Liver (tissue), 9 donors: ENCODE data around the gene CDKL5. TPM values are rescaled to one million over a fixed set of nuclear protein-coding genes. Genes with fewer than 3 reads are reported as not detected.

Source experiments
- DNase-seq: peaks from one replicate; pipeline ENCODE4 v3.0.0-alpha.2; 2017; ENCODE audit warnings: low spot score
- H3K27ac ChIP-seq, 2 donors: one replicate each; pipeline ENCODE4 v1.7.0; 2013; ENCODE audit warnings: inconsistent platforms in 2 of 2, low read length in 2 of 2, control low read depth in 1 of 2, low read depth in 1 of 2, mild to moderate bottlenecking in 1 of 2
- H3K27me3 ChIP-seq, 4 donors: one replicate each; pipeline versions ENCODE4 v1.6.1 to v1.7.0; 2013; ENCODE audit warnings: low read length in 3 of 4, inconsistent platforms in 1 of 4, mild to moderate bottlenecking in 1 of 4, moderate library complexity in 1 of 4; ENCODE audit not compliant: control insufficient read depth in 4 of 4, insufficient read depth in 4 of 4
- H3K36me3 ChIP-seq, 4 donors: one replicate each; pipeline versions ENCODE4 v1.6.1 to v1.7.0; 2013; ENCODE audit warnings: low read length in 3 of 4, mild to moderate bottlenecking in 3 of 4, low read depth in 1 of 4, moderate library complexity in 1 of 4; ENCODE audit not compliant: control insufficient read depth in 4 of 4, insufficient read depth in 3 of 4
- H3K4me1 ChIP-seq, 4 donors: one replicate each; pipeline versions ENCODE4 v1.6.1 to v1.7.0; 2013; ENCODE audit warnings: low read length in 3 of 4, mild to moderate bottlenecking in 3 of 4, moderate library complexity in 1 of 4; ENCODE audit not compliant: control insufficient read depth in 4 of 4, insufficient read depth in 4 of 4
- H3K4me3 ChIP-seq, 3 donors: one replicate each; pipeline versions ENCODE4 v1.6.1 to v1.7.0; 2013; ENCODE audit warnings: low read length in 3 of 3, control low read depth in 1 of 3, low read depth in 1 of 3, mild to moderate bottlenecking in 1 of 3
- H3K9ac ChIP-seq, 2 donors: one replicate each; pipeline ENCODE4 v1.7.0; 2013; ENCODE audit warnings: low read length in 2 of 2, mild to moderate bottlenecking in 2 of 2, moderate library complexity in 2 of 2, control low read depth in 1 of 2, low read depth in 1 of 2
- H3K9me3 ChIP-seq, 4 donors: one replicate each; pipeline versions ENCODE4 v1.6.1 to v1.7.0; 2013; ENCODE audit warnings: low read length in 3 of 4; ENCODE audit not compliant: control insufficient read depth in 4 of 4
- CTCF ChIP-seq: fragments of 150-350 bp; IDR thresholded peaks from 2 replicates; pipeline ENCODE4 v1.5.1; 2017; ENCODE audit warnings: improper control_type of control experiment, low read depth, low read length; ENCODE audit not compliant: missing input control
- EGR1 ChIP-seq, 2 donors: IDR thresholded peaks; 2 replicates each; pipeline ENCODE4 v1.6.1; 2016 to 2018; ENCODE audit warnings: antibody characterized with exemption in 2 of 2, low read depth in 2 of 2
- FOXA1 ChIP-seq: IDR thresholded peaks from 2 replicates; pipeline ENCODE4 v1.6.1; 2016; ENCODE audit warnings: antibody characterized with exemption
- GABPA ChIP-seq, 2 donors: IDR thresholded peaks in 1 of 2; conservative IDR thresholded peaks in 1 of 2; 2 replicates each; pipeline ENCODE4 v1.6.1; 2016; ENCODE audit warnings: antibody characterized with exemption in 2 of 2, mild to moderate bottlenecking in 1 of 2, moderate library complexity in 1 of 2
- JUND ChIP-seq, 2 donors: IDR thresholded peaks; 2 replicates each; pipeline ENCODE4 v1.6.1; 2016; ENCODE audit warnings: antibody characterized with exemption in 2 of 2
- MAX ChIP-seq: IDR thresholded peaks from 2 replicates; pipeline ENCODE4 v1.6.1; 2016; ENCODE audit warnings: antibody characterized with exemption
- NR2F2 ChIP-seq: IDR thresholded peaks from 2 replicates; pipeline ENCODE4 v1.6.1; 2016; ENCODE audit warnings: antibody characterized with exemption
- RAD21 ChIP-seq, 2 donors: IDR thresholded peaks; 2 replicates each; pipeline ENCODE4 v1.6.1; 2016; ENCODE audit warnings: antibody characterized with exemption in 2 of 2, mild to moderate bottlenecking in 2 of 2
- REST ChIP-seq: IDR thresholded peaks from 2 replicates; pipeline ENCODE4 v1.6.1; 2016; ENCODE audit warnings: antibody characterized with exemption, mild to moderate bottlenecking
- RXRA ChIP-seq, 2 donors: IDR thresholded peaks; 2 replicates each; pipeline ENCODE4 v1.6.1; 2017 to 2018; ENCODE audit warnings: antibody characterized with exemption in 2 of 2, mild to moderate bottlenecking in 1 of 2
- SP1 ChIP-seq: IDR thresholded peaks from 2 replicates; pipeline ENCODE4 v1.6.1; 2018; ENCODE audit warnings: antibody characterized with exemption, mild to moderate bottlenecking
- YY1 ChIP-seq: IDR thresholded peaks from 2 replicates; pipeline ENCODE4 v1.6.1; 2016; ENCODE audit warnings: antibody characterized with exemption, mild to moderate bottlenecking
- ZBTB33 ChIP-seq: IDR thresholded peaks from 2 replicates; pipeline ENCODE4 v1.6.1; 2016; ENCODE audit warnings: antibody characterized with exemption
- WGBS: extraction: QIAGEN DNeasy Blood & Tissue Kit; methylation state at CpG from one replicate; pipeline ENCODE4 v1.1.7; 2013; 5-methylcytosine and 5-hydroxymethylcytosine counted together
- polyA plus RNA-seq, 2 donors: library from polyadenylated mRNA; stranded (reverse) in 1 of 2; unstranded in 1 of 2; fragments of 200-250 nt in 1 of 2; fragments of >200 nt in 1 of 2; fragmentation: Nextera tagmentation in 1 of 2; extraction: Ambion mirVana in 1 of 2; gene quantifications; one replicate each; pipeline versions ENCODE4 v1.2.1 to v1.2.3, GENCODE V29; 2013 to 2015
- total RNA-seq, 2 donors: library from RNA; depleted of rRNA; stranded (reverse); fragments of >200 nt; gene quantifications; one replicate each; pipeline ENCODE4 v1.2.3, GENCODE V29; 2014
- donor health status: healthy.
- donor health status: healthy.
- donor health status: healthy.
- donor health status: healthy.
- donor health status: healthy.

Gene CDKL5
- total and polyA plus RNA-seq, 4 donors, result 0.59 to 3.3 (median 2.0) TPM

GRCh38 chrX:18674788-18675735 is 249.7 kb downstream of the CDKL5 start (continued):
- TF ChIP-seq REST (peak; percentile 11), YY1 (no peak), RAD21 (IDR thresholded peaks at IDR 0.05) (peak; percentile 2 to 19)

GRCh38 chrX:18676050-18676449 is 250.6 kb downstream of the CDKL5 start:
- 91% methylated on average over 10 of the region's 10 CpGs for WGBS
- Histone ChIP-seq H3K9ac (no peak overlapping the region), H3K36me3 (no peaks in the 10 kb centered on the region), H3K9me3 (no peaks in the 10 kb centered on the region), H3K4me1 (no peaks in the 10 kb centered on the region), H3K4me3 (no peak overlapping the region), H3K27me3 (no peaks in the 10 kb centered on the region), H3K27ac (no peak overlapping the region)
- no peak for TF ChIP-seq RXRA (IDR thresholded peaks at IDR 0.05)
- TF ChIP-seq NR2F2, result no peak
- TF ChIP-seq EGR1 (IDR thresholded peaks at IDR 0.05; ENCODE audit: low read depth in 2 of 2), result no peak
- no peak for TF ChIP-seq GABPA (IDR thresholded peaks at IDR 0.05 in 1 of 2, conservative IDR thresholded peaks at IDR 0.05 in 1 of 2)
- no peak for TF ChIP-seq JUND (IDR thresholded peaks at IDR 0.05)
- no peak for TF ChIP-seq MAX
- no peak for TF ChIP-seq REST
- TF ChIP-seq FOXA1, result no peak
- TF ChIP-seq CTCF, result no peak
- TF ChIP-seq ZBTB33, result no peak
- TF ChIP-seq SP1, result no peak
- DNase-seq, result no peak
